ENCODE data around the gene SEMA3D.
A peak's percentile ranks its signal among the peaks of the same experiment; 100 is the strongest.

SEMA3D gene

GRCh38 chr7:84981055-84981976, 205.5 kb downstream of the SEMA3D start:
- Histone ChIP-seq H3K4me3 (no peak overlapping the region), H3K9ac (no peak overlapping the region), H3K9me3 (no peaks in the 10 kb centered on the region), H3K4me1 (peaks cover 11% of the 10 kb centered on the region), H3K27ac (no peak overlapping the region), H3K27me3 (no peaks in the 10 kb centered on the region), H4K20me1 (no peaks in the 10 kb centered on the region), H3K36me3 (no peaks in the 10 kb centered on the region), H3K4me2 (peak overlapping the region; percentile 36)
- TF ChIP-seq Cebpa-rat (IDR thresholded peaks at IDR 0.05) = no peak

GRCh38 chr7:84975586-84976185, 211.2 kb downstream of the SEMA3D start:
- no peak overlapping the region for H3K27ac ChIP-seq
- no peak overlapping the region for H3K4me3 ChIP-seq
- TF ChIP-seq Cebpa-rat (IDR thresholded peaks at IDR 0.05) = no peak
- H3K9ac ChIP-seq = no peak overlapping the region
- H3K27me3 ChIP-seq = no peaks in the 10 kb centered on the region
- peaks cover 2% of the 10 kb centered on the region for H3K4me1 ChIP-seq
- no peaks in the 10 kb centered on the region for H3K9me3 ChIP-seq
- no peaks in the 10 kb centered on the region for H4K20me1 ChIP-seq
- H3K4me2 ChIP-seq = no peak overlapping the region
- H3K36me3 ChIP-seq = no peaks in the 10 kb centered on the region

DNA sequence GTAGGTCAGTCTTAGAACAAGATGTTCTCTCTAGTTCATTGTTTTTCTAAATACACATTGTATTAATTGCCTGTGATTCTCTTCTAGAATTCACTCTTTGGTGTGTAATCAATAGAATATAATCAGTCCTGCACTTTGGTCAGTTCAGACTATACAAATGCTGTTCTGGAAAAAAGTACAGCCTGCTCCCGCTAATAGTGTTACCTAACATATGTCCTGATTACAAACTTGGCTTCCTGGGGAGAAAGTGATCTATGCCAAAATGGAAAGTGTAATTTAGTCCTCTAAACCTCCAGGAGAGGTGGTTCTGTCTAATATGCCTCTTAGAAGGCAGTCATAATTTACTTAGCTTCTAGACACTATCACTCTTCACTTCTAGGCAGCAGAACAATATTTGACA, 215.5 kb downstream of the SEMA3D start:
- no peaks in the 10 kb centered on the region for H3K4me1 ChIP-seq
- H3K4me2 ChIP-seq = no peak overlapping the region
- no peaks in the 10 kb centered on the region for H3K9me3 ChIP-seq
- no peak overlapping the region for H3K27ac ChIP-seq
- no peaks in the 10 kb centered on the region for H3K27me3 ChIP-seq
- no peak overlapping the region for H3K4me3 ChIP-seq
- no peaks in the 10 kb centered on the region for H4K20me1 ChIP-seq
- H3K9ac ChIP-seq = no peak overlapping the region
- no peaks in the 10 kb centered on the region for H3K36me3 ChIP-seq
- no peak for TF ChIP-seq Cebpa-rat (IDR thresholded peaks at IDR 0.05)

DNA sequence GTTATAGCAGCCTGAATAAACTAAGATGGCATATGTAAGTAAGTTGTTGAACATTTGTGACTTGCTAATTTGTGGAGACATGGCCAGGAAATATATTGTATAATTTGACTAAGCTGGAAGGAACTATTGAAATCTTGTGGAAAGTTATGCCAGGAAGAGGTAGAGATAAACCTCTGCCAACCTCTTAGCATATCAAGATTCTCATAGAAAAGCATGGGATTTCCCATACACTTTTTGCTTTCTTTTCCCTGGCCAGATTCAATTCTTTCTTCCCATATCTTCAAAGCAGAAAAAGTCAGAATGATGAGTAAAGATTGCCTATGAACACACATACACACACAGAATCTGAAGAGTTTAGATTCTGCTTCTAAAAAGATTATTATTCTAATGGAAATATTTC, 216.2 kb downstream of the SEMA3D start:
- no peaks in the 10 kb centered on the region for H3K36me3 ChIP-seq
- no peaks in the 10 kb centered on the region for H3K9me3 ChIP-seq
- H3K27ac ChIP-seq = no peak overlapping the region
- H3K9ac ChIP-seq = no peak overlapping the region
- H3K4me1 ChIP-seq = no peaks in the 10 kb centered on the region
- no peaks in the 10 kb centered on the region for H3K27me3 ChIP-seq
- H4K20me1 ChIP-seq = no peaks in the 10 kb centered on the region
- no peak overlapping the region for H3K4me3 ChIP-seq
- no peak for TF ChIP-seq Cebpa-rat (IDR thresholded peaks at IDR 0.05)
- H3K4me2 ChIP-seq = no peak overlapping the region

GRCh38 chr7:84953234-84953633, 233.6 kb downstream of the SEMA3D start:
- no peak overlapping the region for H3K4me3 ChIP-seq
- H3K9ac ChIP-seq = no peak overlapping the region
- peaks cover 10% of the 10 kb centered on the region; the same call in 1 of the 2 replicates for H3K4me1 ChIP-seq
- no peak for TF ChIP-seq Cebpa-rat (IDR thresholded peaks at IDR 0.05)
- H4K20me1 ChIP-seq = no peaks in the 10 kb centered on the region
- no peaks in the 10 kb centered on the region for H3K36me3 ChIP-seq
- H3K27me3 ChIP-seq = no peaks in the 10 kb centered on the region
- no peak overlapping the region for H3K4me2 ChIP-seq
- H3K27ac ChIP-seq = no peak overlapping the region
- H3K9me3 ChIP-seq = no peaks in the 10 kb centered on the region

- Histone ChIP-seq H3K9me3 (no peaks in the 10 kb centered on the region), H3K4me3 (no peak overlapping the region), H3K9ac (no peak overlapping the region), H3K27me3 (no peaks in the 10 kb centered on the region), H3K4me1 (peaks cover 10% of the 10 kb centered on the region; the same call in 1 of the 2 replicates), H4K20me1 (no peaks in the 10 kb centered on the region), H3K27ac (no peak overlapping the region), H3K36me3 (no peaks in the 10 kb centered on the region), H3K4me2 (no peak overlapping the region)
- no peak for TF ChIP-seq Cebpa-rat (IDR thresholded peaks at IDR 0.05)
These were observed 236.0 kb downstream of the SEMA3D start for GRCh38 chr7:84950836-84951235.

GRCh38 chr7:84949501-84949900, 237.4 kb downstream of the SEMA3D start:
- Histone ChIP-seq H3K9ac (no peak overlapping the region), H3K4me2 (peak overlapping the region; percentile 5; the same call in 1 of the 2 replicates), H3K36me3 (no peaks in the 10 kb centered on the region), H3K4me3 (no peak overlapping the region), H3K27ac (no peak overlapping the region), H4K20me1 (no peaks in the 10 kb centered on the region), H3K27me3 (no peaks in the 10 kb centered on the region), H3K4me1 (peaks cover 10% of the 10 kb centered on the region; the same call in 1 of the 2 replicates), H3K9me3 (no peaks in the 10 kb centered on the region)
- no peak for TF ChIP-seq Cebpa-rat (IDR thresholded peaks at IDR 0.05)

DNA sequence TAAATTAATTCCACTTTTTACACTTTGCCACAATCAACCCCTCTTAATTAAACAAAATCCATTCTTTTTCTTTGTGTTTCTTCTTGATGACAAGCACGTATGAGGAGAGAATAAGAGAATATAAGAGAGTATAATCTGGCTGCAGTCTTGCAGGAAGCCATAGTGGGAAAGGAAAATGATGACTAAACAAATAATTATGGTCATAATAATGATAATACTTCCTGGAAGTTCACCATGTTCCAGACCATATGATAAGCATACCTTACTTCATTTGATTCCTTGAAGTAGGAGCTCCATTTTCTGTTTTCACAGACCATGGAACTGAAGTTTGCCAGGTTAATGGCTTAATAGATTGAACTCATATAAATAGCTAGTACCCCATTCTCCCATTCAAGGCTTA, 237.8 kb downstream of the SEMA3D start:
- H3K36me3 ChIP-seq = no peaks in the 10 kb centered on the region
- no peak overlapping the region for H3K9ac ChIP-seq
- no peak overlapping the region for H3K27ac ChIP-seq
- H3K4me3 ChIP-seq = no peak overlapping the region
- no peak for TF ChIP-seq Cebpa-rat (IDR thresholded peaks at IDR 0.05)
- H3K4me1 ChIP-seq = peaks cover 10% of the 10 kb centered on the region; the same call in 1 of the 2 replicates
- H4K20me1 ChIP-seq = no peaks in the 10 kb centered on the region
- H3K4me2 ChIP-seq = no peak overlapping the region
- H3K9me3 ChIP-seq = no peaks in the 10 kb centered on the region
- H3K27me3 ChIP-seq = no peaks in the 10 kb centered on the region

GRCh38 chr7:84948634-84949033, 238.2 kb downstream of the SEMA3D start:
- Histone ChIP-seq H3K4me2 (no peak overlapping the region), H4K20me1 (no peaks in the 10 kb centered on the region), H3K4me3 (no peak overlapping the region), H3K27me3 (no peaks in the 10 kb centered on the region), H3K4me1 (peaks cover 10% of the 10 kb centered on the region; the same call in 1 of the 2 replicates), H3K27ac (no peak overlapping the region), H3K36me3 (no peaks in the 10 kb centered on the region), H3K9ac (no peak overlapping the region), H3K9me3 (no peaks in the 10 kb centered on the region)
- TF ChIP-seq Cebpa-rat (IDR thresholded peaks at IDR 0.05) = no peak

- Histone ChIP-seq H3K36me3 (no peaks in the 10 kb centered on the region), H3K4me3 (no peak overlapping the region), H3K4me2 (no peak overlapping the region), H3K4me1 (peaks cover 10% of the 10 kb centered on the region; the same call in 1 of the 2 replicates), H4K20me1 (no peaks in the 10 kb centered on the region), H3K9me3 (no peaks in the 10 kb centered on the region), H3K27me3 (no peaks in the 10 kb centered on the region), H3K9ac (no peak overlapping the region), H3K27ac (no peak overlapping the region)
- no peak for TF ChIP-seq Cebpa-rat (IDR thresholded peaks at IDR 0.05)
These were observed 240.3 kb downstream of the SEMA3D start for GRCh38 chr7:84946549-84946948.
